Common myeloid progenitor, CD34-positive (primary cell): Measurements from ENCODE around the gene NME3.
A peak's percentile ranks its signal among the peaks of the same experiment; 100 is the strongest.

Source experiments
- CTCF ChIA-PET: fragments of 350-600 bp; sonication (Branson Sonifier 250); formaldehyde crosslinking; loops from one replicate; lab custom pipeline; 2021; ENCODE audit warnings: antibody characterized with exemption; lab: Charles Lee
- POLR2A ChIA-PET: fragments of 350-600 bp; sonication (Branson Sonifier 250); formaldehyde crosslinking; loops from one replicate; lab custom pipeline; 2021; ENCODE audit warnings: antibody characterized with exemption; lab: Charles Lee
- DNase-seq, 3 donors: peaks; one replicate each; pipeline versions ENCODE4 v3.0.0 to v3.0.0-alpha.2; 2013
- H3K27ac ChIP-seq, 2 experiments: 1 replicate in 1 of 2; 2 replicates in 1 of 2; pipeline ENCODE4 v1.7.0; 2013; ENCODE audit warnings: inconsistent platforms in 2 of 2, low read length in 2 of 2, mild to moderate bottlenecking in 2 of 2, low read depth in 1 of 2, moderate library complexity in 1 of 2; ENCODE audit not compliant: severe bottlenecking in 2 of 2, insufficient read depth in 1 of 2, poor library complexity in 1 of 2
- H3K27me3 ChIP-seq, 5 experiments: replicated peaks in 2 of 5; 1 replicate in 3 of 5; 2 replicates in 2 of 5; pipeline versions ENCODE4 v1.6.1 to v1.7.0; 2013; ENCODE audit warnings: low read length in 4 of 5, mild to moderate bottlenecking in 2 of 5, moderate library complexity in 2 of 5, inconsistent platforms in 1 of 5; ENCODE audit not compliant: insufficient read depth in 5 of 5, control insufficient read depth in 4 of 5
- H3K36me3 ChIP-seq, 4 experiments: 1 replicate in 2 of 4; 2 replicates in 2 of 4; pipeline versions ENCODE4 v1.6.1 to v1.7.0; 2013; ENCODE audit warnings: low read length in 3 of 4, control low read depth in 1 of 4, mild to moderate bottlenecking in 1 of 4; ENCODE audit not compliant: control insufficient read depth in 4 of 4, insufficient read depth in 4 of 4
- H3K4me1 ChIP-seq, 4 experiments: 1 replicate in 3 of 4; 2 replicates in 1 of 4; pipeline versions ENCODE4 v1.6.1 to v1.7.1; 2013; ENCODE audit warnings: low read length in 3 of 4, mild to moderate bottlenecking in 3 of 4, control low read depth in 1 of 4, inconsistent platforms in 1 of 4, moderate library complexity in 1 of 4; ENCODE audit not compliant: control insufficient read depth in 4 of 4, insufficient read depth in 4 of 4; ENCODE audit errors: control extremely low read depth in 1 of 4
- H3K4me3 ChIP-seq, 7 experiments: 1 replicate in 4 of 7; 2 replicates in 3 of 7; pipeline versions ENCODE4 v1.5.1 to v1.7.0; 2013; ENCODE audit warnings: mild to moderate bottlenecking in 7 of 7, low read length in 6 of 7, moderate library complexity in 6 of 7, inconsistent platforms in 2 of 7, low read depth in 2 of 7, control low read depth in 1 of 7; ENCODE audit not compliant: insufficient read depth in 4 of 7, control insufficient read depth in 1 of 7; ENCODE audit errors: extremely low read depth in 1 of 7
- H3K9me3 ChIP-seq, 5 experiments: 1 replicate in 4 of 5; 2 replicates in 1 of 5; pipeline versions ENCODE4 v1.6.1 to v1.7.1; 2013; ENCODE audit warnings: low read length in 4 of 5, mild to moderate bottlenecking in 2 of 5, inconsistent platforms in 1 of 5, low read depth in 1 of 5, moderate library complexity in 1 of 5; ENCODE audit not compliant: control insufficient read depth in 4 of 5, insufficient read depth in 2 of 5; ENCODE audit errors: control extremely low read depth in 1 of 5
- WGBS: methylation state at CpG from one replicate; pipeline ENCODE4 v1.1.5; 2013; ENCODE audit not compliant: insufficient coverage; 5-methylcytosine and 5-hydroxymethylcytosine counted together

NME3 gene

DNA sequence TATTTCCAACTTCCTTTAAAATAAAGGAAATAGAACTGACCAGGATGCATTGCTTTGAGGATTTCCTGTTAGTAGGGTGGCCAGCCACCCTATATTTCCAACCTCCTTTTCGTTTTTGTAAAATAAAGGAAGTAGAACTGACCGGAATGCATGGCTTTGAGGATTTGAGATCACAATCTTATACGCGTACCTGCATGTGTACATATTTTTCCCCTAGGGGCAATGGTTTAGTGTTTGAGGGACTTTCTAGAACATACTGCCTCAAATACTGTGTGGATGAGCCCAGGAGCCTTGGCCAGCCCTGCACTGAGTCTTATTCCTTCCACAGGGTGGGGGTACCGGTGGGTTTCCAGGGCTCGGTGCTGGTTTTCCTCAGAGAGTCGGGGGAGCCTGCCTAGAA, 39.7 kb downstream of the NME3 start:
- Histone ChIP-seq H3K27me3 (no peaks in the 10 kb centered on the region), H3K27ac (no peak overlapping the region), H3K4me3 (no peak overlapping the region), H3K9me3 (peaks cover 0 to 18% (median 0%) of the 10 kb centered on the region in 5 experiments), H3K36me3 (peaks cover 5 to 83% (median 59%) of the 10 kb centered on the region in 4 experiments), H3K4me1 (no peaks in the 10 kb centered on the region)
- WGBS: 86% methylated on average over 6 of the region's 7 CpGs
- ChIA-PET CTCF (interaction anchor here (1.6 kb wide), 1 partner anchor 8 kb away, joined by 7 read pairs; no protein-coding TSS in a partner anchor), POLR2A (no interaction called here)
- no peak for DNase-seq

DNA sequence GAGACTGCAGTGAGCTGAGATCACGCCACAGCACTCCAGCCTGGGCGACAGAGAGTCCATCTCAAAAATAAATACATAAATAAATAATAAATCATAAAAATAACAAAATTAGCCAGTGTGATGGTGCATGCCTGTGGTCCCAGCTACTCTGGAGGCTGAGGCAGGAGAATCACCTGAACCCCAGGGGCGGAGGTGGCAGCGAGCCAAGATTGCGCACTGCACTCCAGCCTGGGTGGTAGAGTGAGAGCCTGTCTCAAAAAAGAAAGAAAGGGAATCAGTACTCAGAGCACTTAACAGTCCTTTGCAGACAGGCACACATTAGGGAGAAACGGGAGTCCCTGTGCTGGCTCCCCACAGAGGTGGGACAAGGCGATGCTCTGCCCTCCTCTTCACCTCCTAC, 40.3 kb downstream of the NME3 start:
- WGBS: 96% methylated on average over 5 of the region's 7 CpGs
- H3K36me3 ChIP-seq: peaks cover 9 to 87% (median 62%) of the 10 kb centered on the region in 4 experiments
- POLR2A ChIA-PET: no interaction called here

GRCh38 chr16:1729445-1729844, 41.9 kb downstream of the NME3 start:
- CTCF ChIA-PET: no interaction called here

More for the DNA sequence above, 40.3 kb downstream of the NME3 start:
- no peak for DNase-seq
- Histone ChIP-seq H3K27ac (peak overlapping the region in 1 of 2 experiments; percentile 28), H3K27me3 (no peaks in the 10 kb centered on the region), H3K9me3 (peaks cover 0 to 18% (median 0%) of the 10 kb centered on the region in 5 experiments), H3K4me1 (no peaks in the 10 kb centered on the region), H3K4me3 (no peak overlapping the region)
- CTCF ChIA-PET: no interaction called here

GRCh38 chr16:1729026-1729425, 42.3 kb downstream of the NME3 start:
- CTCF ChIA-PET: no interaction called here
- 99% methylated on average over 17 of the region's 18 CpGs for WGBS
- H3K36me3 ChIP-seq: peaks cover 11 to 81% (median 58%) of the 10 kb centered on the region in 4 experiments

More at GRCh38 chr16:1729445-1729844, 41.9 kb downstream of the NME3 start:
- H3K9me3 ChIP-seq: peaks cover 0 to 4% (median 0%) of the 10 kb centered on the region in 5 experiments
- no peak overlapping the region for H3K4me3 ChIP-seq
- H3K27me3 ChIP-seq: no peaks in the 10 kb centered on the region
- peaks cover 11 to 83% (median 60%) of the 10 kb centered on the region in 4 experiments for H3K36me3 ChIP-seq
- no peak overlapping the region for H3K27ac ChIP-seq
- no peaks in the 10 kb centered on the region for H3K4me1 ChIP-seq
- DNase-seq: no peak
- POLR2A ChIA-PET: no interaction called here
- WGBS: 91% methylated on average over 27 of the region's 35 CpGs

DNA sequence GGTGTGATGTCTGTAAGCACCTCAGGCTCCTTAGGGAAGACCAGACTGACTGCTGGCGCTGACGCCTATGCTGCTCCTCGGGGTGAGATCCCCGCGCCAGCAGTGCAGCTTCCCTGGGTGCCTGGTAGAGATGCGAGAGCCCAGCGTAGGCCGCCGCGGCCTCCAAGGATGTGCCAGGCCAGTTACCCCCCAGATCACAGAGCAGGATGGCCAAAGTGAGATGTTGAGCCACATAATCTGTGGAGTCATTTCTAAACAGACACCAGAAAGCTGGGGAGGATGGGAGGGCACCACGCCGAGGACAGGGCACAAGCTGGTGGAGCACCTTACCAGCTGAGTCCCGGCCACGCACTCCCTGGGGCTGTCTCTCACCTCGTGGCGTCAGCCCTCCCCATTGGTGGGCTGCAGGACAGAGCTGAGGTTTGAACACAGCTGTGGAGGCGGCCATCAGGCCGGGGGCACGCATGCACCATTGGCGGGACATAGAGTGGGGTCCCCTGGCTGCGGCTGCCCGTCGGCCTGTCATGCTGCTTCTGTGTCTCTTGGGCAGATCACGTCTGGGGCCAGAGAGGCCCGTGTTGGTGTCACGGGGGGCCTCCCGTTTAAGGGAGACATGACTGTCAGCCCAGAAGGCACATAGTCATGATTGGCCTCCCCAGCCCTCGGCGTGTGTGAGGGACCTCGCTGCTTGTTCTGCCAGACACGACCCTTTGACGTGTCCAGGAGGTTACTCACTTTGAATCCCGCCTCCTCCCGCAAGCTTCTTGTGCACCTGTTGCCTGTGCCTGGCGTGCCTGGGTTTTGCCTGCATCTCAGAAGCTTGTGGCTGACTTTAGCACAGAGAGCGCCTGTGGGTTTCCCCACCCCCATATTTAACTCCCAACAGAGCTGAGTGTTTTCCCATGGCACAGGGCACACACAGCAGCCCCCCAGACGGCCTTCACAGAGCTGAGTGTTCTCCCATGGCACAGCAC, 43.4 kb downstream of the NME3 start:
- Histone ChIP-seq H3K9me3 (no peaks in the 10 kb centered on the region), H3K4me3 (no peak overlapping the region), H3K27ac (no peak overlapping the region), H3K4me1 (peaks cover 0 to 13% (median 9%) of the 10 kb centered on the region in 4 experiments), H3K36me3 (peaks cover 11 to 70% (median 51%) of the 10 kb centered on the region in 4 experiments), H3K27me3 (no peaks in the 10 kb centered on the region)
- ChIA-PET CTCF (interaction anchor here (0.7 to 1.0 kb wide), 2 partner anchors 21 to 26 kb away, joined by 3 to 4 read pairs; no protein-coding TSS in a partner anchor), POLR2A (no interaction called here)
- 97% methylated on average over 37 of the region's 37 CpGs for WGBS
- no peak for DNase-seq

More at GRCh38 chr16:1729026-1729425, 42.3 kb downstream of the NME3 start:
- H3K4me3 ChIP-seq: no peak overlapping the region
- H3K9me3 ChIP-seq: no peaks in the 10 kb centered on the region
- H3K27ac ChIP-seq: no peak overlapping the region
- POLR2A ChIA-PET: no interaction called here
- no peak for DNase-seq
- H3K4me1 ChIP-seq: peaks cover 0 to 3% (median under 1%) of the 10 kb centered on the region in 4 experiments
- no peaks in the 10 kb centered on the region for H3K27me3 ChIP-seq

DNA sequence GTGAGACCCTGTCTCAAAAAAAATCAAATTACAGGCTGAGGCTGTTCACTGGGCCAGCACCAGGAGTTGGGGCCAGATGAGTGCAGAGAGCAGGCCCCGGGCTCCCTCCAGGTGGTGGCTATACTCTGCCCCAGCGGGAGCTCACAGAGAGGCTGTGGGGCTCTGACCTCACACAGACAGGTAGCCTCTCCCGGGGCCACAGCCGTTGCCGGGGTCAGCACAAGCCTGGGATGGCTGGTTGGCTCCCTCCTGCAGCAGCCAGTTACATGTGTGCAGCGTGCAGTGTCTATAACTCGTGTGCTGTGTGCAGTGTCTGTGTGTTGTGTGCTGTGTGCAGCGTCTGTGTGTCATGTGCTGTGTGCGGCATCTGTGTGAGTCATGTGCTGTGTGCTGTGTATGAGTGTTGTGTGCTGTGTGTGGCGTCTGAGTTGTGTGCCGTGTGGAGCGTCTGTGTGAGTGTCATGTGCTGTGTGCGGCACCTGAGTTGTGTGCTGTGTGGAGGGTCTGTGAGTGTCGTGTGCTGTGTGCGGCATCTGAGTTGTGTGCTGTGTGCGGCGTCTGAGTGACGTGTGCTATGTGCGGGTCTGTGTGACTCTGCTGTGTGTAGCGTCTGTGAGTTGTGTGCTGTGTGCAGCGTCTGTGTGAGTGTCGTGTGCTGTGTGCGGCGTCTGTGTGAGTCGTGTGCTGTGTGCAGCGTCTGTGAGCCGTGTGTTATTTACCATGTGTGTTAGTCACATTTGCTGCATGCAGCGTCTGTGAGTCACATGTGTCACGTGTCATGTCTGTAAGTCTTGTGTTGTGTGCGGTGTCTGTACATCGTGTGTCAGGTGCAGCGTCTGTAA, 44.5 kb downstream of the NME3 start:
- Histone ChIP-seq H3K4me1 (peaks cover 2 to 23% (median 19%) of the 10 kb centered on the region in 4 experiments), H3K4me3 (no peak overlapping the region), H3K36me3 (peaks cover 11 to 59% (median 41%) of the 10 kb centered on the region in 4 experiments), H3K9me3 (no peaks in the 10 kb centered on the region), H3K27ac (no peak overlapping the region), H3K27me3 (no peaks in the 10 kb centered on the region)
- WGBS: 98% methylated on average over 19 of the region's 32 CpGs
- ChIA-PET CTCF (interaction anchor here (0.8 to 1.5 kb wide), 2 partner anchors 48 to 185 kb away, joined by 3 to 5 read pairs; partner anchors contain the start of gene JPT2), POLR2A (no interaction called here)
- no peak for DNase-seq
